GM12878 (cell line): Measurements from ENCODE around the gene PDZRN3. TPM values are rescaled to one million over a fixed set of nuclear protein-coding genes. Genes with fewer than 3 reads are reported as not detected.

Source experiments
- ATAC-seq: fragments of 200-7000 bp; cut with Tn5 transposase; 3 replicates; pipeline ENCODE4 v1.9.1; 2020; ENCODE audit warnings: mild to moderate bottlenecking, moderate library complexity
- BruUV-seq: library from RNA; stranded (reverse); fragments of 400-500 nt; replicated peaks from 2 replicates; lab custom pipeline; 2021; lab: Mats Ljungman, UMichigan
- CTCF ChIA-PET: fragments of 300-600 bp; sonication (Branson Sonifier 250); formaldehyde crosslinking; extraction: SDS; loops from one replicate; lab custom pipeline; 2021; ENCODE audit warnings: inconsistent platforms; lab: Yijun Ruan, JAX
- POLR2A ChIA-PET: fragments of 350-600 bp; formaldehyde crosslinking; extraction: SDS; loops from one replicate; lab custom pipeline; 2021; ENCODE audit warnings: inconsistent platforms; lab: Charles Lee
- RAD21 ChIA-PET: fragments of 300-600 bp; sonication (Branson Sonifier 250); formaldehyde crosslinking; loops from one replicate; lab custom pipeline; 2023; ENCODE audit warnings: antibody characterized with exemption; ENCODE audit not compliant: unreplicated experiment; lab: Charles Lee
- SMC1A ChIA-PET: fragments of 300-600 bp; sonication (Branson Sonifier 250); formaldehyde crosslinking; loops from one replicate; lab custom pipeline; 2023; ENCODE audit not compliant: unreplicated experiment, uncharacterized antibody; lab: Charles Lee
- DNase-seq: peaks from one replicate; pipeline ENCODE4 v3.0.0-alpha.2; 2011; ENCODE audit warnings: low read depth, low spot score
- FAIRE-seq: peaks from 3 replicates; lab custom pipeline; 2011; peaks lifted over from hg19 to GRCh38; lab: Jason Lieb, UNC
- H2AFZ ChIP-seq: 2 replicates; pipeline ENCODE4 v1.6.0; 2011; ENCODE audit warnings: low read depth, low read length, control low read depth; ENCODE audit not compliant: control insufficient read depth
- H3K27ac ChIP-seq: 2 replicates; pipeline ENCODE4 v1.5.1; 2011; ENCODE audit warnings: control low read depth; ENCODE audit not compliant: control insufficient read depth, insufficient read depth
- H3K27me3 ChIP-seq, 2 experiments: replicated peaks in 1 of 2; 2 replicates each; pipeline versions ENCODE4 v1.6.0 to v1.6.1; 2011; ENCODE audit warnings: low read length in 1 of 2; ENCODE audit not compliant: control insufficient read depth in 2 of 2, insufficient read depth in 2 of 2
- H3K36me3 ChIP-seq, 2 experiments: 2 replicates each; pipeline ENCODE4 v1.5.1; 2011; ENCODE audit warnings: low read length in 1 of 2; ENCODE audit not compliant: control insufficient read depth in 2 of 2, insufficient read depth in 2 of 2
- H3K4me1 ChIP-seq: 2 replicates; pipeline ENCODE4 v1.6.1; 2011; ENCODE audit warnings: mild to moderate bottlenecking, low read length, moderate library complexity, mixed read lengths; ENCODE audit not compliant: control insufficient read depth, insufficient read depth
- H3K4me2 ChIP-seq: 2 replicates; pipeline ENCODE4 v1.6.0; 2011; ENCODE audit warnings: control low read depth; ENCODE audit not compliant: control insufficient read depth, insufficient read depth
- H3K4me3 ChIP-seq: fragments of 200-600 bp; sonication (generic); 2 replicates; pipeline ENCODE4 v1.5.1; 2016
- H3K79me2 ChIP-seq: 2 replicates; pipeline ENCODE4 v1.6.0; 2011; ENCODE audit warnings: low read length; ENCODE audit not compliant: control insufficient read depth, insufficient read depth
- H3K9ac ChIP-seq: 2 replicates; pipeline ENCODE4 v1.8.0; 2011; ENCODE audit warnings: low read length, control low read depth, mixed read lengths; ENCODE audit not compliant: control insufficient read depth, insufficient read depth
- H3K9me3 ChIP-seq: replicated peaks from 3 replicates; pipeline ENCODE4 v1.5.1; 2011; ENCODE audit warnings: mild to moderate bottlenecking, low read length; ENCODE audit not compliant: control insufficient read depth, insufficient read depth
- H4K20me1 ChIP-seq: 2 replicates; pipeline ENCODE4 v1.6.0; 2011; ENCODE audit not compliant: control insufficient read depth, insufficient read depth
- ATF7 ChIP-seq: fragments of 450-650 bp; IDR thresholded peaks from 2 replicates; pipeline ENCODE4 v1.6.1; 2016; ENCODE audit warnings: low read depth, mild to moderate bottlenecking
- CHD2 ChIP-seq: IDR thresholded peaks from 2 replicates; pipeline ENCODE4 v1.6.1; 2011; ENCODE audit warnings: low read depth, low read length, improper control_type of control experiment, borderline replicate concordance
- FOS ChIP-seq: IDR thresholded peaks from 3 replicates; pipeline ENCODE4 v1.6.1; 2011; ENCODE audit warnings: borderline replicate concordance; ENCODE audit not compliant: insufficient read length; ENCODE audit errors: extremely low read depth
- GATAD2B ChIP-seq: fragments of 450-650 bp; conservative IDR thresholded peaks from 2 replicates; pipeline ENCODE4 v1.6.1; 2017; ENCODE audit warnings: low read depth, mild to moderate bottlenecking, moderate library complexity
- HCFC1 ChIP-seq: fragments of 150-350 bp; IDR thresholded peaks from 2 replicates; pipeline ENCODE4 v1.6.1; 2014; ENCODE audit warnings: low read length
- HDAC2 ChIP-seq: fragments of 200-600 bp; sonication (generic); IDR thresholded peaks from 2 replicates; pipeline ENCODE4 v1.6.1; 2017
- IKZF2 ChIP-seq, 2 experiments: fragments of 450-650 bp; IDR thresholded peaks; 2 replicates each; pipeline ENCODE4 v1.6.1; 2017; ENCODE audit warnings: mild to moderate bottlenecking in 2 of 2, moderate library complexity in 2 of 2
- JUNB ChIP-seq: IDR thresholded peaks from 2 replicates; pipeline ENCODE4 v1.6.1; 2016; ENCODE audit warnings: antibody characterized with exemption, mild to moderate bottlenecking
- MYC ChIP-seq: IDR thresholded peaks from 2 replicates; pipeline ENCODE4 v1.6.1; 2011; ENCODE audit warnings: mild to moderate bottlenecking, low read length, moderate library complexity, inconsistent platforms; ENCODE audit not compliant: insufficient read depth, insufficient replicate concordance, insufficient read length, severe bottlenecking
- RB1 ChIP-seq: fragments of 450-650 bp; formaldehyde crosslinking; IDR thresholded peaks from 2 replicates; pipeline ENCODE4 v1.6.1; 2017; ENCODE audit warnings: mild to moderate bottlenecking, borderline replicate concordance
- RCOR1 ChIP-seq: conservative IDR thresholded peaks from 2 replicates; pipeline ENCODE4 v1.6.1; 2012; ENCODE audit warnings: low read depth, low read length, improper control_type of control experiment
- RFX5 ChIP-seq: IDR thresholded peaks from 2 replicates; pipeline ENCODE4 v1.6.1; 2011; ENCODE audit warnings: low read depth, low read length, improper control_type of control experiment
- RUNX3 ChIP-seq: IDR thresholded peaks from 2 replicates; pipeline ENCODE4 v1.6.1; 2012; ENCODE audit warnings: low read length, inconsistent platforms
- SMARCA5 ChIP-seq: fragments of 450-650 bp; IDR thresholded peaks from 2 replicates; pipeline ENCODE4 v1.6.1; 2017; ENCODE audit warnings: mild to moderate bottlenecking
- SREBF1 ChIP-seq: IDR thresholded peaks from 2 replicates; pipeline ENCODE4 v1.6.1; 2012; ENCODE audit warnings: mild to moderate bottlenecking, low read length
- SUZ12 ChIP-seq: fragments of 200-600 bp; sonication (generic); IDR thresholded peaks from one replicate; pipeline ENCODE4 v1.6.1; 2018; ENCODE audit warnings: antibody characterized with exemption, mild to moderate bottlenecking; ENCODE audit not compliant: unreplicated experiment
- WRNIP1 ChIP-seq: IDR thresholded peaks from 2 replicates; pipeline ENCODE4 v1.6.1; 2011; ENCODE audit warnings: low read depth, low read length, improper control_type of control experiment, borderline replicate concordance
- ZBED1 ChIP-seq: IDR thresholded peaks from 2 replicates; pipeline ENCODE4 v1.6.1; 2016; ENCODE audit warnings: borderline replicate concordance
- ZNF24 ChIP-seq: fragments of 450-650 bp; IDR thresholded peaks from 2 replicates; pipeline ENCODE4 v1.6.1; 2017; ENCODE audit warnings: antibody characterized with exemption, mild to moderate bottlenecking
- WGBS: methylation state at CpG from one replicate; pipeline ENCODE4 v1.1.6; 2016; ENCODE audit warnings: low lambda C conversion rate; ENCODE audit not compliant: insufficient replicate concordance, insufficient coverage; ENCODE audit errors: missing lambda C conversion rate; 5-methylcytosine and 5-hydroxymethylcytosine counted together
- in situ Hi-C: fragments of 300-500 bp; cut with MboI; formaldehyde crosslinking; loops from 9 replicates; pipeline ENCODE4 v1.14.3; 2018; ENCODE audit warnings: mixed read lengths
- intact Hi-C: fragments of 100-400 bp; cut with micrococcal nuclease; formaldehyde crosslinking; loops from one replicate; pipeline ENCODE4 v1.14.2; 2022; ENCODE audit not compliant: unreplicated experiment
- polyA plus RNA-seq, 11 experiments: library from polyadenylated mRNA; depleted of rRNA in 4 of 11; unstranded in 6 of 11; stranded (reverse) in 5 of 11; fragments of >200 nt; fragmentation: Nextera tagmentation in 4 of 11; fragmentation: Illumina TruSeq in 1 of 11; extraction: Ambion mirVana in 4 of 11; extraction: Trizol in 1 of 11; gene quantifications; 1 replicate in 1 of 11; 2 replicates in 10 of 11; pipeline versions ENCODE4 v1.2.1 to v1.2.3, GENCODE V29; 2011 to 2016; ENCODE audit warnings: inconsistent platforms in 2 of 11, missing spikeins in 2 of 11, low read depth in 1 of 11
- total RNA-seq, 4 experiments: library from RNA; depleted of rRNA in 3 of 4; stranded (reverse); fragments of >200 nt in 3 of 4; fragmentation: Illumina TruSeq in 1 of 4; extraction: Trizol in 1 of 4; gene quantifications; 2 replicates each; pipeline versions ENCODE4 v1.2.1 to v1.2.3, GENCODE V29; 2013 to 2021
- TF ChIP-seq, protein P1 (sequence below): IDR thresholded peaks from 2 replicates; pipeline ENCODE4 v1.6.1; 2011; ENCODE audit warnings: borderline replicate concordance, low read depth, mild to moderate bottlenecking, moderate library complexity, low read length; ENCODE audit not compliant: insufficient read depth, poor library complexity, severe bottlenecking

PDZRN3 gene
- total and polyA plus RNA-seq, 10 of the 15 experiments (the other 5 are each of a cell fraction or from before 2014, with no cell fraction given), result 0.07 to 0.37 (median 0.12) TPM; not detected in 6

DNA sequence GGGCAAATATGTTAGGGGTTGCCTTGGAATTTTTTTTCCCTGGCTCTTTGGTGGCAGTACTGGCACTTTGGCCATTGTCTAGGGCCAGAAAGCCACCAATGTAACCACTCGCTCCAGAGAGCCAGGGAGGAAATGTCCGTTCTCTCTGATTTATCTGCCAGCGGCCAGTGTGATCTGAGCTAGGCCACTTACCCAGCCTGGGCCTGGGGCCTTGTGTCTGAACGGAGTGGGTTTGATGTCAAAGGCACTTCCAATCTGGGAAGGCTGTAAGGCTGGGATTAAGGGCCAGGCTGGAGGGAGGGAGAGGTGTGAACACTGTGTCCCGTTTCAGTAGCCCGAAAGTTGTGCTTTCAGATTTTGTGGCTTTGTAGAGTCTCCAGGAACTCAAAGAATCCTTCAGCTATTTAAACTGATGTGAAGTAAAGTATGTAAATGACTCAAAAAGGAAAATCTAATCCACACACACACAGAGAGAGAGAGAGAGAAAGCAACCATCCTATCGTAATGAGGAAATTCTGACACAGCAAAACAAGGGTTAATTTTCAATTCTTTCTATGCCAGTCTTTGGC, 271.0 kb downstream of the PDZRN3 start:
- no peak for ATAC-seq
- ChIA-PET RAD21 (no interaction called here), SMC1A (no interaction called here), CTCF (no interaction called here), POLR2A (interaction anchor here (0.7 kb wide), 1 partner anchor 26 kb away, joined by 3 read pairs; no protein-coding TSS in a partner anchor)
- Histone ChIP-seq H4K20me1 (no peaks in the 10 kb centered on the region), H3K27me3 (no peaks in the 10 kb centered on the region), H3K27ac (no peak overlapping the region), H3K9me3 (no peaks in the 10 kb centered on the region; the same call in 2 of the 3 replicates), H3K4me2 (no peak overlapping the region), H3K4me3 (no peak overlapping the region), H2AFZ (no peak overlapping the region), H3K36me3 (no peaks in the 10 kb centered on the region), H3K9ac (no peak overlapping the region), H3K79me2 (no peaks in the 10 kb centered on the region), H3K4me1 (no peaks in the 10 kb centered on the region)
- 50% methylated on average over 7 of the region's 7 CpGs for WGBS
- in situ Hi-C loops (no loop called here), intact Hi-C loops (no loop called here)
- no peak for FAIRE-seq
- no peak for DNase-seq
- TF ChIP-seq, protein P1, sequence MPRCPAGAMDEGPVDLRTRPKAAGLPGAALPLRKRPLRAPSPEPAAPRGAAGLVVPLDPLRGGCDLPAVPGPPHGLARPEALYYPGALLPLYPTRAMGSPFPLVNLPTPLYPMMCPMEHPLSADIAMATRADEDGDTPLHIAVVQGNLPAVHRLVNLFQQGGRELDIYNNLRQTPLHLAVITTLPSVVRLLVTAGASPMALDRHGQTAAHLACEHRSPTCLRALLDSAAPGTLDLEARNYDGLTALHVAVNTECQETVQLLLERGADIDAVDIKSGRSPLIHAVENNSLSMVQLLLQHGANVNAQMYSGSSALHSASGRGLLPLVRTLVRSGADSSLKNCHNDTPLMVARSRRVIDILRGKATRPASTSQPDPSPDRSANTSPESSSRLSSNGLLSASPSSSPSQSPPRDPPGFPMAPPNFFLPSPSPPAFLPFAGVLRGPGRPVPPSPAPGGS, result no peak
- TF ChIP-seq RUNX3 (no peak), HCFC1 (no peak), GATAD2B (no peak), ZBED1 (no peak), IKZF2 (IDR thresholded peaks at IDR 0.05) (no peak), JUNB (no peak), CHD2 (no peak), SMARCA5 (no peak), RB1 (no peak), MYC (no peak), ZNF24 (no peak), SREBF1 (no peak), WRNIP1 (no peak), SUZ12 (no peak), ATF7 (no peak), RFX5 (no peak), HDAC2 (no peak), FOS (no peak), RCOR1 (no peak)
- no TSS peak for BruUV-seq
